ENCODE results near the gene UMAD1.
"Not testable (repeated sequence)": the region's sequence is repeated elsewhere in the genome, so short reads cannot be mapped to it uniquely, and the experiment has no call there.

Gene UMAD1

GRCh38 chr7:7675686-7676085 is 35.1 kb downstream of the UMAD1 start:
- Histone ChIP-seq H3K27me3 (ENCODE audit: insufficient read depth, low read length, poor library complexity, severe bottlenecking) (no peaks in the 10 kb centered on the region), H4K20me1 (ENCODE audit: insufficient read depth, low read length, poor library complexity, severe bottlenecking) (no peaks in the 10 kb centered on the region), H3K79me2 (ENCODE audit: insufficient read depth, low read length) (0 out of 2 replicates have a peak, but pooled peaks cover 4% of the 10 kb centered on the region), H3K4me2 (ENCODE audit: low read depth, low read length, poor library complexity, severe bottlenecking) (no peak overlapping the region), H3K9me2 (replicated peaks; ENCODE audit: low read depth, low read length) (no peaks in the 10 kb centered on the region), H3K9ac (ENCODE audit: low read depth, low read length, poor library complexity, severe bottlenecking) (no peak overlapping the region), H3K4me3 (ENCODE audit: low read length, poor library complexity, severe bottlenecking) (no peak overlapping the region), H2AFZ (ENCODE audit: low read length) (no peak overlapping the region), H3F3A (ENCODE audit: low read depth) (0 out of 2 replicates have a peak, but pooled peaks cover 10% of the 10 kb centered on the region), H3K4me1 (ENCODE audit: insufficient read depth, low read length, poor library complexity, severe bottlenecking) (peaks cover 10% of the 10 kb centered on the region), H3K36me3 (ENCODE audit: insufficient read depth, low read length) (peaks cover 4% of the 10 kb centered on the region; the same call in 1 of the 2 replicates), H3K9me3 (ENCODE audit: insufficient read depth, low read depth, low read length) (no peaks in the 10 kb centered on the region)
- TF ChIP-seq CTCF (conservative IDR thresholded peaks at IDR 0.05; ENCODE audit: low read length) (no peak), EZH2phosphoT487 (IDR thresholded peaks at IDR 0.05; ENCODE audit: borderline replicate concordance) (no peak)

- Histone ChIP-seq H3F3A (ENCODE audit: low read depth) (0 out of 2 replicates have a peak, but pooled peaks cover 10% of the 10 kb centered on the region), H3K79me2 (ENCODE audit: insufficient read depth, low read length) (peaks cover 14% of the 10 kb centered on the region; the same call in 1 of the 2 replicates), H3K4me1 (ENCODE audit: insufficient read depth, low read length, poor library complexity, severe bottlenecking) (peaks cover 26% of the 10 kb centered on the region)
- not testable (repeated sequence) for H3K36me3 ChIP-seq (ENCODE audit: insufficient read depth, low read length); H4K20me1 ChIP-seq (ENCODE audit: insufficient read depth, low read length, poor library complexity, severe bottlenecking); H2AFZ ChIP-seq (ENCODE audit: low read length); H3K27me3 ChIP-seq (ENCODE audit: insufficient read depth, low read length, poor library complexity, severe bottlenecking); H3K9ac ChIP-seq (ENCODE audit: low read depth, low read length, poor library complexity, severe bottlenecking); H3K9me2 ChIP-seq (replicated peaks; ENCODE audit: low read depth, low read length); H3K4me3 ChIP-seq (ENCODE audit: low read length, poor library complexity, severe bottlenecking); H3K9me3 ChIP-seq (ENCODE audit: insufficient read depth, low read depth, low read length); H3K4me2 ChIP-seq (ENCODE audit: low read depth, low read length, poor library complexity, severe bottlenecking)
These were observed 39.1 kb downstream of the UMAD1 start for GRCh38 chr7:7679640-7680039.

GRCh38 chr7:7681191-7681935 is 40.8 kb downstream of the UMAD1 start:
- H3K4me3 ChIP-seq (ENCODE audit: low read length, poor library complexity, severe bottlenecking), result peak overlapping the region; percentile 47
- peak overlapping the region; percentile 53 for H3K9ac ChIP-seq (ENCODE audit: low read depth, low read length, poor library complexity, severe bottlenecking)
- H3K4me1 ChIP-seq (ENCODE audit: insufficient read depth, low read length, poor library complexity, severe bottlenecking), result peaks cover 20% of the 10 kb centered on the region
- TF ChIP-seq CTCF (conservative IDR thresholded peaks at IDR 0.05; ENCODE audit: low read length), result peak; percentile 81
- TF ChIP-seq EZH2phosphoT487 (IDR thresholded peaks at IDR 0.05; ENCODE audit: borderline replicate concordance), result no peak
- peaks cover 4% of the 10 kb centered on the region; the same call in 1 of the 2 replicates for H3K36me3 ChIP-seq (ENCODE audit: insufficient read depth, low read length)
- no peaks in the 10 kb centered on the region for H3K9me3 ChIP-seq (ENCODE audit: insufficient read depth, low read depth, low read length)
- H3K27me3 ChIP-seq (ENCODE audit: insufficient read depth, low read length, poor library complexity, severe bottlenecking), result no peaks in the 10 kb centered on the region
- H3K4me2 ChIP-seq (ENCODE audit: low read depth, low read length, poor library complexity, severe bottlenecking), result peak overlapping the region; percentile 53
- H3K79me2 ChIP-seq (ENCODE audit: insufficient read depth, low read length), result peaks cover 19% of the 10 kb centered on the region; the same call in 1 of the 2 replicates
- no peaks in the 10 kb centered on the region for H3K9me2 ChIP-seq (replicated peaks; ENCODE audit: low read depth, low read length)
- H4K20me1 ChIP-seq (ENCODE audit: insufficient read depth, low read length, poor library complexity, severe bottlenecking), result no peaks in the 10 kb centered on the region
- peak overlapping the region; percentile 23; the same call in 1 of the 2 replicates for H2AFZ ChIP-seq (ENCODE audit: low read length)
- 0 out of 2 replicates have a peak, but pooled peaks cover 7% of the 10 kb centered on the region for H3F3A ChIP-seq (ENCODE audit: low read depth)
